GM12892 (cell line): ENCODE results near the gene WSCD2.

Experiments used
- POLR2A ChIP-seq: IDR thresholded peaks from 2 replicates; pipeline ENCODE4 v1.6.1; 2011; ENCODE audit warnings: low read depth, low read length, control low read depth
- POLR2AphosphoS5 ChIP-seq: IDR thresholded peaks from 2 replicates; pipeline ENCODE4 v1.6.1; 2011; ENCODE audit warnings: low read depth, low read length, control low read depth

DNA sequence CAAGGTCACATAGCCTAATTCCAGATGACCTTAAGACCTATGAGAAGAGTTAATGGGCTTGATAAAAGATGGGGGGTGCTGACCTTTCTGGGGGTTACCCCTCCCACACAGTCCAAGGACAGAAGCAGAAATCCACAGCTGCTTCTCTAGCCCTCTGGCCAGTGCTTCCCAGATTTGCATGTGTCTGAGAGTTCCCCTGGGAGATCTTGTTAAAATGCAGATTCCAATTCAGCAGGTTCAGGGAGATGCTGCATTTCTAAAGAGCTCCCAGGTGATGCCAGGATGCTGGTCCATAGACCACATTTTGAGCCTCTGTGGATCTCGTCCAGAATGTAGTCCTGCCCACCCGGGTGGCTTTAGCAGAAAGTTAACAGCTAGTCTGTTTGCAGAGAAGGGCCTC lies 82.1 kb downstream of the WSCD2 start:
- TF ChIP-seq POLR2A (no peak), POLR2AphosphoS5 (no peak)
